Upper lobe of right lung (tissue), 1 donor: ENCODE measurements around the gene L2HGDH. TPM values are rescaled to one million over a fixed set of nuclear protein-coding genes. Genes with fewer than 3 reads are reported as not detected.

ENCODE experiments used
- ATAC-seq: fragments of 200-7000 bp; cut with Tn5 transposase; one replicate; pipeline ENCODE4 v1.9.1; 2020; ENCODE audit warnings: mild to moderate bottlenecking, moderate library complexity
- DNase-seq: peaks from one replicate; pipeline ENCODE4 v3.0.0-alpha.2; 2020
- H3K27ac ChIP-seq: fragments of 200-600 bp; one replicate; pipeline ENCODE4 v1.8.0; 2022
- H3K27me3 ChIP-seq: fragments of 200-600 bp; one replicate; pipeline ENCODE4 v1.8.0; 2022; ENCODE audit warnings: mild to moderate bottlenecking
- H3K36me3 ChIP-seq: fragments of 200-600 bp; one replicate; pipeline ENCODE4 v1.8.0; 2022
- H3K4me1 ChIP-seq: fragments of 200-600 bp; one replicate; pipeline ENCODE4 v1.8.0; 2022
- H3K4me3 ChIP-seq: fragments of 200-600 bp; one replicate; pipeline ENCODE4 v1.8.0; 2022; ENCODE audit warnings: mild to moderate bottlenecking
- H3K9me3 ChIP-seq: fragments of 200-600 bp; one replicate; pipeline ENCODE4 v1.8.0; 2022
- intact Hi-C: fragments of 100-400 bp; cut with DNase I; formaldehyde crosslinking; loops from one replicate; pipeline ENCODE4 v1.11.0; 2022
- microRNA-seq: library from miRNA; unstranded; fragments of <30 nt; microRNA quantifications from one replicate; pipeline ENCODE4 v1.2.0, GENCODE V29; 2020; ENCODE audit warnings: borderline microRNAs expressed
- total RNA-seq: library from RNA; stranded (reverse); fragmentation: NEBNext Ultra II Directional; extraction: Animal tissue kit (Norgen Biotek cat#: 25700); gene quantifications from one replicate; pipeline ENCODE4 v1.2.1, GENCODE V29; 2021
- TF ChIP-seq, protein P1 (sequence below): fragments of 200-600 bp; IDR thresholded peaks from one replicate; pipeline ENCODE4 v1.8.0; 2022; ENCODE audit warnings: antibody characterized with exemption
- donor health status: DM: no; HTN: yes; CAD: no; lungs with severe emphysema.

L2HGDH gene
- total RNA-seq, 1 donor from 2014 or later = 4.5 TPM

DNA sequence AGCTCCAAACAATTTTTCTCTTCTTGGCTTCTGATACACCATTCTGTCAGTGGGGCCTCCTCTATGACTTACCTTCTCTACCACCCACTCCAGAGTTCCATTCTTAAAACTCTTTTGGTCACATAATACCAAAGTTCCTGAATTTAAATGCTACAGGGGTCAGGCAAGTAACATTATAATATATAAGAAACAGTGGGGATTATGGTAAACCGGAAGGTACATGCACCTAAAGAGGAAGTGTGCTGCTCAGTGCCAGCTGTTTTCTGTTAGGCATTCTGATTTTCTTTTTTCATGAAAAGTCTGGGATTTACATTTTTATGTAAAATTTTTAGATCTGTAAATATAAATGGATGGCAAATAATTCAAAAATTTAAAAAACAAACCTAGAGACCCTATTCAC, 120.5 kb downstream of the L2HGDH start:
- no peak overlapping the region for H3K4me3 ChIP-seq
- no peak overlapping the region for H3K27ac ChIP-seq
- no peaks in the 10 kb centered on the region for H3K4me1 ChIP-seq
- DNase-seq = no peak
- TF ChIP-seq, protein P1, sequence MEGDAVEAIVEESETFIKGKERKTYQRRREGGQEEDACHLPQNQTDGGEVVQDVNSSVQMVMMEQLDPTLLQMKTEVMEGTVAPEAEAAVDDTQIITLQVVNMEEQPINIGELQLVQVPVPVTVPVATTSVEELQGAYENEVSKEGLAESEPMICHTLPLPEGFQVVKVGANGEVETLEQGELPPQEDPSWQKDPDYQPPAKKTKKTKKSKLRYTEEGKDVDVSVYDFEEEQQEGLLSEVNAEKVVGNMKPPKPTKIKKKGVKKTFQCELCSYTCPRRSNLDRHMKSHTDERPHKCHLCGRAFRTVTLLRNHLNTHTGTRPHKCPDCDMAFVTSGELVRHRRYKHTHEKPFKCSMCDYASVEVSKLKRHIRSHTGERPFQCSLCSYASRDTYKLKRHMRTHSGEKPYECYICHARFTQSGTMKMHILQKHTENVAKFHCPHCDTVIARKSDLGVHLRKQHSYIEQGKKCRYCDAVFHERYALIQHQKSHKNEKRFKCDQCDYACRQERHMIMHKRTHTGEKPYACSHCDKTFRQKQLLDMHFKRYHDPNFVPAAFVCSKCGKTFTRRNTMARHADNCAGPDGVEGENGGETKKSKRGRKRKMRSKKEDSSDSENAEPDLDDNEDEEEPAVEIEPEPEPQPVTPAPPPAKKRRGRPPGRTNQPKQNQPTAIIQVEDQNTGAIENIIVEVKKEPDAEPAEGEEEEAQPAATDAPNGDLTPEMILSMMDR = no peak
- no peaks in the 10 kb centered on the region for H3K27me3 ChIP-seq
- H3K36me3 ChIP-seq = peaks cover 27% of the 10 kb centered on the region
- intact Hi-C loops = no loop called here
- ATAC-seq = no peak
- no peaks in the 10 kb centered on the region for H3K9me3 ChIP-seq

Small RNA genes lying within 50 kb of the gene (microRNA-seq; reads per million reads assigned to microRNA genes)
- gene MIR4504 = not detected

Other genes starting within 250 kb of the L2HGDH start
- gene VCPKMT, start 195.7 kb downstream of the L2HGDH start, total RNA-seq = 6.2 TPM
- 30.3 TPM for gene SOS2, start 80.7 kb downstream of the L2HGDH start, total RNA-seq
- 16.0 TPM for gene DMAC2L, start 95 bp upstream of the L2HGDH start, total RNA-seq
- gene CDKL1, start 84.7 kb upstream of the L2HGDH start, total RNA-seq = 20.7 TPM
- 46.3 TPM for gene MAP4K5, start 220.3 kb upstream of the L2HGDH start, total RNA-seq
- 5.9 TPM for gene ATL1, start 247.9 kb upstream of the L2HGDH start, total RNA-seq